ENCODE measurements around the gene TMEM150C.

- TF ChIP-seq CTCF (IDR thresholded peaks at IDR 0.05; ENCODE audit: insufficient read depth, low read depth, low read length): no peak
- TF ChIP-seq EZH2 (IDR thresholded peaks at IDR 0.05; ENCODE audit: insufficient read depth, low read length): no peak
Measured at GRCh38 chr4:82559735-82560120, 2.1 kb downstream of the TMEM150C start.
